SK-N-SH treated with all-trans-retinoic acid at 6 μM for 48 hours (cell line): ENCODE measurements around the gene PPP1R12B.
"Not testable (repeated sequence)": the region's sequence is repeated elsewhere in the genome, so short reads cannot be mapped to it uniquely, and the experiment has no call there.

ENCODE experiments used
- ARNTL ChIP-seq: fragments of 450-650 bp; formaldehyde crosslinking; IDR thresholded peaks from 2 replicates; pipeline ENCODE4 v1.5.0; 2020; ENCODE audit warnings: low read depth, mild to moderate bottlenecking, moderate library complexity, borderline replicate concordance
- CSDC2 ChIP-seq: fragments of 250-450 bp; sonication (Bioruptor Pico); IDR thresholded peaks from 2 replicates; pipeline ENCODE4 v1.5.0; 2020; ENCODE audit warnings: mild to moderate bottlenecking, moderate library complexity
- ISL1 ChIP-seq: fragments of 250-450 bp; sonication (Bioruptor Pico); IDR thresholded peaks from 2 replicates; pipeline ENCODE4 v2.1.2; 2022; ENCODE audit warnings: mild to moderate bottlenecking, moderate library complexity
- OSR1 ChIP-seq: fragments of 250-450 bp; sonication (Bioruptor Pico); IDR thresholded peaks from 2 replicates; pipeline ENCODE4 v1.8.0; 2022; ENCODE audit warnings: moderate library complexity, mild to moderate bottlenecking, inconsistent platforms
- PATZ1 ChIP-seq: fragments of 250-450 bp; sonication (Bioruptor Pico); IDR thresholded peaks from 2 replicates; pipeline ENCODE4 v1.8.0; 2020; ENCODE audit warnings: mild to moderate bottlenecking, moderate library complexity, borderline replicate concordance
- RARB ChIP-seq: fragments of 250-450 bp; sonication (Bioruptor Pico); IDR thresholded peaks from 2 replicates; pipeline ENCODE4 v1.8.0; 2021; ENCODE audit warnings: mild to moderate bottlenecking, moderate library complexity
- SNAI2 ChIP-seq: fragments of 250-450 bp; sonication (Bioruptor Pico); IDR thresholded peaks from 2 replicates; pipeline ENCODE4 v1.5.0; 2020; ENCODE audit warnings: mild to moderate bottlenecking, moderate library complexity
- TCF4 ChIP-seq: fragments of 250-450 bp; sonication (Bioruptor Pico); IDR thresholded peaks from 2 replicates; pipeline ENCODE4 v1.8.0; 2021; ENCODE audit warnings: mild to moderate bottlenecking, moderate library complexity, borderline replicate concordance
- TSHZ2 ChIP-seq: fragments of 250-450 bp; sonication (Bioruptor Pico); IDR thresholded peaks from 2 replicates; pipeline ENCODE4 v1.5.0; 2020; ENCODE audit warnings: mild to moderate bottlenecking, moderate library complexity
- ZC3H10 ChIP-seq: fragments of 250-450 bp; sonication (Bioruptor Pico); IDR thresholded peaks from 2 replicates; pipeline ENCODE4 v1.5.1; 2021; ENCODE audit warnings: mild to moderate bottlenecking, moderate library complexity
- ZFP3 ChIP-seq: fragments of 250-450 bp; sonication (Bioruptor Pico); IDR thresholded peaks from 2 replicates; pipeline ENCODE4 v1.5.0; 2020; ENCODE audit warnings: mild to moderate bottlenecking, moderate library complexity
- TF ChIP-seq, protein P1 (sequence below): fragments of 250-450 bp; sonication (Bioruptor Pico); IDR thresholded peaks from 2 replicates; pipeline ENCODE4 v1.5.1; 2021; ENCODE audit warnings: mild to moderate bottlenecking, moderate library complexity

GRCh38 chr1:202380535-202380934 lies 32.0 kb downstream of the PPP1R12B start:
- TF ChIP-seq RARB; CSDC2 (CRISPR knock-in tag); ZC3H10 (CRISPR knock-in tag); TCF4 (CRISPR knock-in tag); PATZ1 (CRISPR knock-in tag); ZFP3 (CRISPR knock-in tag); SNAI2 (CRISPR knock-in tag); ISL1 (CRISPR knock-in tag); TSHZ2 (CRISPR knock-in tag); OSR1 (CRISPR knock-in tag); ARNTL (CRISPR knock-in tag): not testable (repeated sequence)
- TF ChIP-seq, protein P1, sequence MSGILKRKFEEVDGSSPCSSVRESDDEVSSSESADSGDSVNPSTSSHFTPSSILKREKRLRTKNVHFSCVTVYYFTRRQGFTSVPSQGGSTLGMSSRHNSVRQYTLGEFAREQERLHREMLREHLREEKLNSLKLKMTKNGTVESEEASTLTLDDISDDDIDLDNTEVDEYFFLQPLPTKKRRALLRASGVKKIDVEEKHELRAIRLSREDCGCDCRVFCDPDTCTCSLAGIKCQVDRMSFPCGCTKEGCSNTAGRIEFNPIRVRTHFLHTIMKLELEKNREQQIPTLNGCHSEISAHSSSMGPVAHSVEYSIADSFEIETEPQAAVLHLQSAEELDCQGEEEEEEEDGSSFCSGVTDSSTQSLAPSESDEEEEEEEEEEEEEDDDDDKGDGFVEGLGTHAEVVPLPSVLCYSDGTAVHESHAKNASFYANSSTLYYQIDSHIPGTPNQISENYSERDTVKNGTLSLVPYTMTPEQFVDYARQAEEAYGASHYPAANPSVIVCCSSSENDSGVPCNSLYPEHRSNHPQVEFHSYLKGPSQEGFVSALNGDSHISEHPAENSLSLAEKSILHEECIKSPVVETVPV (CRISPR knock-in tag) = not testable (repeated sequence)
